D721Med (cell line): ENCODE data around the gene TSPEAR.

Experiments used
- DNase-seq: peaks from one replicate; pipeline ENCODE4 v3.0.0; 2011; ENCODE audit warnings: low spot score; ENCODE audit not compliant: insufficient read length
- FAIRE-seq: peaks from 2 replicates; lab custom pipeline; 2011; peaks lifted over from hg19 to GRCh38; lab: Jason Lieb, UNC
- CTCF ChIP-seq: IDR thresholded peaks from 2 replicates; pipeline ENCODE4 v1.5.1; 2012; ENCODE audit warnings: mild to moderate bottlenecking, control low read depth; ENCODE audit not compliant: insufficient read depth; ENCODE audit errors: missing control alignments

Gene TSPEAR

GRCh38 chr21:44568667-44569556 is 142.5 kb downstream of the TSPEAR start:
- TF ChIP-seq CTCF, result no peak
- DNase-seq (no peak), FAIRE-seq (no peak)

DNA sequence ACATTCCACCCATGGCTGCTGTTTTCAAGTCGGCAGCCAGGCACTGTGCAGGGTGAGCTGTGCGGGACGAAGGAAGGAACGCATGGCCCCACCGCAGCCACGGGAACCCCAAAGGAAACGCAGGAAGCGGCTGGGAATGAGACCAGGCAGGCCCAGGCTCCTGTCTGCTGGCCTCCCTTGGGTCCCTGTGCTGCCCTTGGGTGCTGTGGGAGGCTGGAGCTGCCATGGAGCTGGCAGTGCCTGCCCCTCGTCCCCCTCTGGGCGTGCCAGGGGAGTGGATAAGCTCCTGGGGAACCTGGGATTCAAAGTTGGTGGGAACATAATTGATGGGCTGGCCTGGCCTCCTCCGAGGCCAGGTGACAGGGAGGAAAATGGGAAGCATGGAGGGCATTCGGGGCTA is 143.1 kb downstream of the TSPEAR start:
- TF ChIP-seq CTCF, result no peak
- FAIRE-seq (no peak), DNase-seq (no peak)

DNA sequence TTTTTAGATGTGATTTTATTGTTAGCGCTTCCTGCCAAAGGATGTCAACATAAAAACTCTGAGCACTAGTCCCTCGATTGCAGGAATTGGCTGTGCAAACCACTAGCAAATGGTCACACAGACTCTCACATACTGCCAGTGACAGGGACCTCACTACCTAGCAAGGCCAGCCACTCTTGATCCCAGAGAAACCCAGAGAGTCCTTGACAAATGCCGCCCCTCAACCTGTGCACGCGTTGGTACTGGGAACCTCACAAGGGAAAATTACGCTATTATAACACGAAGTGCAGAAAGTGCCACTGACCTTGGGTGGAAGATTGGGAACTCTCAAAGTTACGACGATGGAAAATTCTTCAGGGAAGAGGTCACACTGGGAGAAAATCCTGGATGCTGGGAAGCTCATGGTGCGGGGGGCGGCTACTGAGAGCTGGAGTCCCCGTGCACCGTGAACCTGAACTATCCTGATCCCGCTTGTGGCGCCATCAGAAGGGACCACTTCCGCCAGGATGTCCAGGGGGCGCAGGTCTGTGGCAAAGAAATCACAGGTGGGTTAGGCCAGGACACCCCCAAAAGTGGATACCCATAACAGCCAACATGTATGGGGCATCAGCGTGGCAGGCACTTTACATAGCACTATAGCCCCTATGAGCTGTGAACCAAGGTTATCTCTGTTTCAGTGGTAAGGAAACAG is 143.7 kb downstream of the TSPEAR start:
- no peak for FAIRE-seq
- DNase-seq, result no peak
- no peak for TF ChIP-seq CTCF

DNA sequence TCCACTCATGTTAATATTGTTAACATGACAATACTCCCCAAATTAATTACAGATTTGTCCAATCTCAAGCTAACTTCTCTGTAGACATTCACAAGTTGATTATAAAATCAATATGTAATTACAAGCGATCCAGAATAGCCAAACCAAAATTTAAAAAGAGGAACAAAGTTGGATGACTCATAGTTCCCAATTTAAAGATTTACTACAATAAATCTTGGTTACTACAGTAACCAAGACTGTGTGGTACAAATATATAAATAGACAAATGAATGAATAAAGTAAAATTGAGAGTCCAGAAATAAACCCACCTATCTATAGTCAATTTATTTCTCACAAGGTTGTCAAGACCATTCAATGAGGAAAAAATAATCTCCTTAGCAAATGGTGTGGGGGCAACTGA is 145.0 kb downstream of the TSPEAR start:
- DNase-seq, result no peak
- no peak for FAIRE-seq
- no peak for TF ChIP-seq CTCF

- FAIRE-seq (no peak), DNase-seq (no peak)
- TF ChIP-seq CTCF, result no peak
These were observed 146.3 kb downstream of the TSPEAR start for GRCh38 chr21:44564886-44565598.

DNA sequence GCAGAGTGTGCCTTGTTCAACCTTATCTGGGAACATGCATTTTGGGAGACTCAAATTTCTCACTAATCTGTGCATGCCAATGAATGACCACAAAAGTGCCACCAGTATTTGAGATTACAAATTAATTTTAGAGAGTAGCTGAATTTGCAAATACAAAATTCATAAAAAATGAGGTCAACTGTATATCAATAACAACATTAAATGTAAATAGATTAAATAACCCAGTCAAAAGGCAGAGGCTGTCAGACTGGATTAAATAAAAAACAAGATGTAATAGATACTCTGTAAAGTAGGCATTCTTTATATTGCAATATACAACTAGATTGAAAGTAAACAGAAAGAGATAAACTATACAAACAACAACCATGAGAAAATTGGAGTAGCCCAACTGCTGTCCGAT is 147.3 kb downstream of the TSPEAR start:
- no peak for TF ChIP-seq CTCF
- DNase-seq, result no peak
- no peak for FAIRE-seq
